ENCODE measurements around the gene HES6. TPM values are rescaled to one million over a fixed set of nuclear protein-coding genes. Genes with fewer than 3 reads are reported as not detected.
A peak's percentile ranks its signal among the peaks of the same experiment; 100 is the strongest.

Gene HES6
- total RNA-seq, 4 donors from 2014 or later: 9.5 to 33.3 (median 10.2) TPM; not detected in 1

- no peak for DNase-seq
- Histone ChIP-seq H3K4me1 (peaks cover 12 to 13% of the 10 kb centered on the region in 2 donors), H3K36me3 (no peaks in the 10 kb centered on the region), H3K27ac (peak overlapping the region; percentile 87 to 96), H3K27me3 (no peaks in the 10 kb centered on the region), H3K4me3 (peak overlapping the region; percentile 59 to 85), H3K9me3 (no peaks in the 10 kb centered on the region)
- no peak for TF ChIP-seq POLR2A (IDR thresholded peaks at IDR 0.05)
- TF ChIP-seq, protein P1, sequence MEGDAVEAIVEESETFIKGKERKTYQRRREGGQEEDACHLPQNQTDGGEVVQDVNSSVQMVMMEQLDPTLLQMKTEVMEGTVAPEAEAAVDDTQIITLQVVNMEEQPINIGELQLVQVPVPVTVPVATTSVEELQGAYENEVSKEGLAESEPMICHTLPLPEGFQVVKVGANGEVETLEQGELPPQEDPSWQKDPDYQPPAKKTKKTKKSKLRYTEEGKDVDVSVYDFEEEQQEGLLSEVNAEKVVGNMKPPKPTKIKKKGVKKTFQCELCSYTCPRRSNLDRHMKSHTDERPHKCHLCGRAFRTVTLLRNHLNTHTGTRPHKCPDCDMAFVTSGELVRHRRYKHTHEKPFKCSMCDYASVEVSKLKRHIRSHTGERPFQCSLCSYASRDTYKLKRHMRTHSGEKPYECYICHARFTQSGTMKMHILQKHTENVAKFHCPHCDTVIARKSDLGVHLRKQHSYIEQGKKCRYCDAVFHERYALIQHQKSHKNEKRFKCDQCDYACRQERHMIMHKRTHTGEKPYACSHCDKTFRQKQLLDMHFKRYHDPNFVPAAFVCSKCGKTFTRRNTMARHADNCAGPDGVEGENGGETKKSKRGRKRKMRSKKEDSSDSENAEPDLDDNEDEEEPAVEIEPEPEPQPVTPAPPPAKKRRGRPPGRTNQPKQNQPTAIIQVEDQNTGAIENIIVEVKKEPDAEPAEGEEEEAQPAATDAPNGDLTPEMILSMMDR (IDR thresholded peaks at IDR 0.05): no peak
- intact Hi-C loops (cut with DNase I; ENCODE audit: low total_unique reads): no loop called here
These were observed 47.3 kb upstream of the HES6 start for GRCh38 chr2:238286987-238287736.

GRCh38 chr2:238286551-238286950 lies 46.7 kb upstream of the HES6 start:
- Histone ChIP-seq H3K4me3 (peak overlapping the region in 1 of 2 donors; percentile 85), H3K36me3 (no peaks in the 10 kb centered on the region), H3K27ac (peak overlapping the region; percentile 87 to 96), H3K27me3 (no peaks in the 10 kb centered on the region), H3K4me1 (peaks cover 12 to 13% of the 10 kb centered on the region in 2 donors), H3K9me3 (no peaks in the 10 kb centered on the region)
- TF ChIP-seq, protein P1 (IDR thresholded peaks at IDR 0.05): peak in 1 of 4 experiments; percentile 9
- peak; percentile 15 to 47 for TF ChIP-seq POLR2A (IDR thresholded peaks at IDR 0.05)
- peak; percentile 70 for DNase-seq
- intact Hi-C loops (cut with DNase I; ENCODE audit: low total_unique reads): no loop called here

DNA sequence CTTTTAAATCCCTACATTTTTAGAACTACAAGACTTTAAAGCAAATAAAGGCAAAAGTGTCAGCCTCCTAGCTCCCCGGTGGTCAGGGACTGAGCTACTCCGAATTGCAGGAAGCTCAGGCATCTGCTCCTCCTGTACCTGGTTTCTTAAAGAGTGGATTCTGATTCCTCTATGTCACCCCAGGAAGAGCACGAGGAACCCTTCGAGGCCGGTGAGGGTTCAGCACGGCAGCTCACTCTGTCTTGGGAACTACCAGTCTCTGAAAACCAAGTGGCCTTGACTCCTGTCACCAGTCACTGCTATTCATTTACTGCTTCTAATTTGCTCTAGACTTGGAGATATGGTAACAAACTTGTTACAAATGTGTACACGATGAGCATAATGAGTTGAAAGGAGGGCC lies 46.3 kb upstream of the HES6 start:
- Histone ChIP-seq H3K27me3 (no peaks in the 10 kb centered on the region), H3K36me3 (no peaks in the 10 kb centered on the region), H3K27ac (peak overlapping the region; percentile 87 to 96), H3K4me1 (peaks cover 12 to 13% of the 10 kb centered on the region in 2 donors), H3K4me3 (no peak overlapping the region), H3K9me3 (no peaks in the 10 kb centered on the region)
- intact Hi-C loops (cut with DNase I; ENCODE audit: low total_unique reads): no loop called here
- no peak for TF ChIP-seq POLR2A (IDR thresholded peaks at IDR 0.05)
- TF ChIP-seq, protein P1 (IDR thresholded peaks at IDR 0.05): no peak
- no peak for DNase-seq

- no peaks in the 10 kb centered on the region for H3K9me3 ChIP-seq
- no peaks in the 10 kb centered on the region for H3K36me3 ChIP-seq
- no peak overlapping the region for H3K4me3 ChIP-seq
- peak; percentile 86 to 88 for DNase-seq
- H3K27ac ChIP-seq: peak overlapping the region; percentile 87 to 96
- H3K27me3 ChIP-seq: no peaks in the 10 kb centered on the region
- peak in 1 of 2 donors; percentile 21 for TF ChIP-seq POLR2A (IDR thresholded peaks at IDR 0.05)
- TF ChIP-seq, protein P1 (IDR thresholded peaks at IDR 0.05): peak in 1 of 4 experiments; percentile 4
- intact Hi-C loops (cut with DNase I; ENCODE audit: low total_unique reads): no loop called here
- peaks cover 12 to 13% of the 10 kb centered on the region in 2 donors for H3K4me1 ChIP-seq
These were observed 45.8 kb upstream of the HES6 start for GRCh38 chr2:238285653-238286082.

- peak overlapping the region; percentile 70 to 96 for H3K27ac ChIP-seq
- no peaks in the 10 kb centered on the region for H3K9me3 ChIP-seq
- DNase-seq: no peak
- H3K4me1 ChIP-seq: peaks cover 12 to 13% of the 10 kb centered on the region in 2 donors
- no peaks in the 10 kb centered on the region for H3K27me3 ChIP-seq
- no peaks in the 10 kb centered on the region for H3K36me3 ChIP-seq
- no peak for TF ChIP-seq POLR2A (IDR thresholded peaks at IDR 0.05)
- TF ChIP-seq, protein P1 (IDR thresholded peaks at IDR 0.05): no peak
- no peak overlapping the region for H3K4me3 ChIP-seq
- intact Hi-C loops (cut with DNase I; ENCODE audit: low total_unique reads): no loop called here
These were observed 45.1 kb upstream of the HES6 start for GRCh38 chr2:238284802-238285515.

Measured in uterus (tissue), 4 donors.